Activated naive CD4-positive, alpha-beta T cell (primary cell): ENCODE measurements around the gene ZNF75A.
"Not testable (repeated sequence)": the region's sequence is repeated elsewhere in the genome, so short reads cannot be mapped to it uniquely, and the experiment has no call there.

Source experiments
- DNase-seq, 4 experiments: peaks; one replicate each; lab custom pipeline; 2025; lab: John Stamatoyannopoulos, UW

Gene ZNF75A

GRCh38 chr16:3305109-3306068, at the start of gene ZNF75A, which contains the start of gene TIGD7:
TSS of gene ZNF75A (plus strand) at chr16:3305497. CDS start at chr16:3308429, 2,932 bp downstream.
TSS of gene TIGD7 (minus strand) at chr16:3305430. CDS start at chr16:3300614, 4,816 bp downstream.
- DNase-seq, result peak; percentile 43 to 76 (median 56)

GRCh38 chr16:3256146-3256865, 49.0 kb upstream of the ZNF75A start, which contains the start of gene MEFV:
TSS of gene MEFV (minus strand) at chr16:3256633. CDS start at chr16:3256587, 46 bp downstream.
- DNase-seq, result no peak

GRCh38 chr16:3256866-3257465, 48.3 kb upstream of the ZNF75A start:
- DNase-seq, result no peak

- no peak for DNase-seq
Measured at GRCh38 chr16:3259836-3260235, 45.5 kb upstream of the ZNF75A start.

- DNase-seq, result no peak
Measured at GRCh38 chr16:3262517-3262916, 42.8 kb upstream of the ZNF75A start.

GRCh38 chr16:3264137-3265036, 40.9 kb upstream of the ZNF75A start:
- DNase-seq, result peak; percentile 91 to 94 (median 93)

GRCh38 chr16:3266873-3267537, 38.3 kb upstream of the ZNF75A start:
- DNase-seq, result no peak

- DNase-seq, result no peak
Measured at GRCh38 chr16:3268294-3268693, 37.0 kb upstream of the ZNF75A start.

GRCh38 chr16:3270718-3271117, 34.6 kb upstream of the ZNF75A start:
- DNase-seq, result not testable (repeated sequence)

GRCh38 chr16:3271281-3271680, 34.0 kb upstream of the ZNF75A start:
- DNase-seq, result not testable (repeated sequence)

GRCh38 chr16:3274490-3274889, 30.8 kb upstream of the ZNF75A start:
- no peak for DNase-seq

- no peak for DNase-seq
Measured at GRCh38 chr16:3274947-3275346, 30.4 kb upstream of the ZNF75A start.

GRCh38 chr16:3276679-3277078, 28.6 kb upstream of the ZNF75A start:
- no peak for DNase-seq

- no peak for DNase-seq
Measured at GRCh38 chr16:3281222-3281820, 24.0 kb upstream of the ZNF75A start.

- DNase-seq, result no peak
Measured at GRCh38 chr16:3282103-3282729, 23.1 kb upstream of the ZNF75A start.

GRCh38 chr16:3282730-3283542, 22.4 kb upstream of the ZNF75A start, which contains the start of gene ZNF263:
TSS of gene ZNF263 (plus strand) at chr16:3283491. CDS start at chr16:3283819, 328 bp downstream.
- DNase-seq, result peak; percentile 75 to 88 (median 83)

GRCh38 chr16:3283543-3284447, 21.5 kb upstream of the ZNF75A start:
- DNase-seq, result no peak

GRCh38 chr16:3285131-3285530, 20.2 kb upstream of the ZNF75A start:
- DNase-seq, result no peak
